Measurements from ENCODE around the gene POLK. TPM values are rescaled to one million over a fixed set of nuclear protein-coding genes. Genes with fewer than 3 reads are reported as not detected.

The POLK gene
- total RNA-seq, 1 experiment from 2014 or later, result 20.9 TPM

- TF ChIP-seq EZH2 (IDR thresholded peaks at IDR 0.05; ENCODE audit: low read depth) (no peak), CTCF (conservative IDR thresholded peaks at IDR 0.05) (no peak)
- H3F3A ChIP-seq (ENCODE audit: insufficient read depth, low read depth), result no peaks in the 10 kb centered on the region
- no peaks in the 10 kb centered on the region for H3K4me1 ChIP-seq (replicated peaks; ENCODE audit: insufficient read depth)
- no peaks in the 10 kb centered on the region for H3K27me3 ChIP-seq (ENCODE audit: insufficient read depth, low read depth)
- no peaks in the 10 kb centered on the region for H3K9me2 ChIP-seq (ENCODE audit: insufficient read depth)
- H3K9me3 ChIP-seq (ENCODE audit: insufficient read depth, low read depth), result no peaks in the 10 kb centered on the region
- H3K4me2 ChIP-seq, result no peak overlapping the region
- H4K20me1 ChIP-seq (ENCODE audit: insufficient read depth), result no peaks in the 10 kb centered on the region
- H3K79me2 ChIP-seq (ENCODE audit: low read depth), result no peaks in the 10 kb centered on the region
- H3K36me3 ChIP-seq (ENCODE audit: low read depth), result no peaks in the 10 kb centered on the region
- H3K27ac ChIP-seq, result no peak overlapping the region
- intact Hi-C loops (cut with micrococcal nuclease; ENCODE audit: unreplicated experiment), result no loop called here
- H2AFZ ChIP-seq, result no peak overlapping the region
- H3K4me3 ChIP-seq, result no peak overlapping the region
- POLR2A ChIA-PET (ENCODE audit: unreplicated experiment), result interaction anchor here (0.5 kb wide), 1 partner anchor 1862 kb away, joined by 11 read pairs; no protein-coding TSS in a partner anchor
- CTCF ChIA-PET, result no interaction called here
- no TSS peak for BruUV-seq (replicated peaks)
- no peak for DNase-seq
These were observed 24.5 kb downstream of the POLK start for GRCh38 chr5:75536147-75536546.

GRCh38 chr5:75536694-75537360 lies 25.1 kb downstream of the POLK start:
- Histone ChIP-seq H3K36me3 (ENCODE audit: low read depth) (no peaks in the 10 kb centered on the region), H3K4me1 (replicated peaks; ENCODE audit: insufficient read depth) (no peaks in the 10 kb centered on the region), H2AFZ (no peak overlapping the region), H3K9me3 (ENCODE audit: insufficient read depth, low read depth) (no peaks in the 10 kb centered on the region), H3F3A (ENCODE audit: insufficient read depth, low read depth) (no peaks in the 10 kb centered on the region), H3K4me3 (no peak overlapping the region), H3K27me3 (ENCODE audit: insufficient read depth, low read depth) (no peaks in the 10 kb centered on the region), H3K27ac (no peak overlapping the region), H3K9me2 (ENCODE audit: insufficient read depth) (no peaks in the 10 kb centered on the region), H3K79me2 (ENCODE audit: low read depth) (no peaks in the 10 kb centered on the region), H4K20me1 (ENCODE audit: insufficient read depth) (no peaks in the 10 kb centered on the region), H3K4me2 (no peak overlapping the region)
- BruUV-seq (replicated peaks), result no TSS peak
- intact Hi-C loops (cut with micrococcal nuclease; ENCODE audit: unreplicated experiment), result no loop called here
- no peak for DNase-seq
- POLR2A ChIA-PET (ENCODE audit: unreplicated experiment), result interaction anchor here (0.5 kb wide), 1 partner anchor 1863 kb away, joined by 11 read pairs; no protein-coding TSS in a partner anchor
- CTCF ChIA-PET, result no interaction called here
- TF ChIP-seq EZH2 (IDR thresholded peaks at IDR 0.05; ENCODE audit: low read depth) (no peak), CTCF (conservative IDR thresholded peaks at IDR 0.05) (no peak)

- Histone ChIP-seq H3K4me2 (no peak overlapping the region), H3K4me1 (replicated peaks; ENCODE audit: insufficient read depth) (no peaks in the 10 kb centered on the region), H3F3A (ENCODE audit: insufficient read depth, low read depth) (no peaks in the 10 kb centered on the region), H3K9me3 (ENCODE audit: insufficient read depth, low read depth) (no peaks in the 10 kb centered on the region), H4K20me1 (ENCODE audit: insufficient read depth) (no peaks in the 10 kb centered on the region), H3K9me2 (ENCODE audit: insufficient read depth) (no peaks in the 10 kb centered on the region), H2AFZ (no peak overlapping the region), H3K36me3 (ENCODE audit: low read depth) (no peaks in the 10 kb centered on the region), H3K27me3 (ENCODE audit: insufficient read depth, low read depth) (no peaks in the 10 kb centered on the region), H3K27ac (no peak overlapping the region), H3K4me3 (no peak overlapping the region), H3K79me2 (ENCODE audit: low read depth) (no peaks in the 10 kb centered on the region)
- intact Hi-C loops (cut with micrococcal nuclease; ENCODE audit: unreplicated experiment), result no loop called here
- TF ChIP-seq CTCF (conservative IDR thresholded peaks at IDR 0.05), result no peak
- no peak for TF ChIP-seq EZH2 (IDR thresholded peaks at IDR 0.05; ENCODE audit: low read depth)
- BruUV-seq (replicated peaks), result no TSS peak
- POLR2A ChIA-PET (ENCODE audit: unreplicated experiment), result interaction anchor here (0.6 kb wide), 1 partner anchor 221 kb away, joined by 5 read pairs; no protein-coding TSS in a partner anchor
- CTCF ChIA-PET, result no interaction called here
- DNase-seq, result no peak
These were observed 26.5 kb downstream of the POLK start for GRCh38 chr5:75538211-75538610.
